COLO668 (cell line): ENCODE measurements around the gene GANC.

Experiments used
- DNase-seq: peaks from one replicate; lab custom pipeline; 2025; ENCODE audit not compliant: unreplicated experiment; lab: John Stamatoyannopoulos, UW

The GANC gene

DNA sequence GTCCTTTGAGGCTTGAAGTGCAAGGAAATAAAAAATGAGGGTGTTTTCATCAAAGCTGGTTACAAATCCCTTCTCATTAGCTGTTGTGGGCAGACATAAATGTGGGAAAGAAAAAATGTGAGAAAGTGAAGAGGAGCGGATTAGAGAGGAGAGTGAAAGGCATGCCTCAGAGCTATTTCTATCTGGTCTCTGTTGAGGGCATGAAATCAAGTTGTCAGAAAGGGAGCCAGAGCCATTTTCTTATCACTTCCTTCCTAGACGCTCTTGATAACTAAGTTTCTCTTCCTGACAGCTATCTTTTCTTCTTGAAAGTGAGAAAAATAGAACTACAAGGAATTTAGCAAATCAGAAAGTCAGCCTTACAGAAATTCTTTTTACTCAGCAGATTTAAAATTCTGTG, 65.5 kb downstream of the GANC start:
- no peak for DNase-seq

DNA sequence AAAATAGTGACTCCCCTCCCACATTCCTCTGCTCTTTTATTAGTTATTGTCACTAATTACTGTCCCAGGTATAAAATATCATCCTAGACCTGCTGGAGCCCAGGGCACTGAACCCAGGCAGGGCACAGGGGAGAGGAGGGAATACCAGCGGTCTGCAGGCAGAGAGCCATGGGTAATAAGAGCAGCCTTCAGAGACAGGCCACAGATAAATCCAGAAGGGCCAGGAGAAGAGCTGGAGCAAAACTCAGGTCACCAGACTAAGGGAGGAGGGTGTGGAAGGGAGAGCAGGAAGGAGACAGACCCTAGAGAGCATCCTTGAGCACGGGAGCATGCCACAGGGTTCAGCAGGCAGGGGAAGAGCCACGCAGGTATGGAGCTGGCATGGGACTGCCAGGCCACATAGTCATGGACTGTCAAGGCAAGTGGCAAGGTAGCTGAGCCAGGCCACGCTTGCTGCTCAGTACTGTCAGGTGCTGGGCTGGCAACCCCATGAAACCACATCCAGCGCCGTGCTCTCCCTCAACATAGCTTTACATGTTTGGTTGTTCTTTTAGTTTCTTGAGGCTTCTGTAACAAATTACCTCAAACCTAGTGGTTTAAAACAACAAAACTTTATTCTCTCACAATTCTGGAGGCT, 70.7 kb downstream of the GANC start:
- DNase-seq = no peak

DNA sequence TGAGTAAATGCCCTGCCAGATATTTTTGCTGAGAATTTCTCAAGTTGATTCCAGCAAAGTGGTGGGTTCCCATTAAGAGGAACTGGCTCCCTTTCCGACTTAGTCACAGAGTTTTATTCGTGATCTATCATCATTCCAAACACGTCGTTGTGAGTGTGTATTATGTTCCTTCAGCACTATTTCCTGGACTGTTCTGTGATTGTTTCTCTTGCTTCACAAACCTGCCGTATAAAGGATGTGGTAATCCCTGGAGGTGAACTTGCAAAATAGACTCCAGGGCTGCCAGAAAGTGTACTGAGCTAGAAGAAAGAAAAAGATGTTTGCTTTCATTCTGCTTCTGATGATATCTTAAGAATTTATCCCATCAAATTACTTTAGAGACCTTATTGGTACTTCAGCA, 71.8 kb downstream of the GANC start:
- DNase-seq = no peak

DNA sequence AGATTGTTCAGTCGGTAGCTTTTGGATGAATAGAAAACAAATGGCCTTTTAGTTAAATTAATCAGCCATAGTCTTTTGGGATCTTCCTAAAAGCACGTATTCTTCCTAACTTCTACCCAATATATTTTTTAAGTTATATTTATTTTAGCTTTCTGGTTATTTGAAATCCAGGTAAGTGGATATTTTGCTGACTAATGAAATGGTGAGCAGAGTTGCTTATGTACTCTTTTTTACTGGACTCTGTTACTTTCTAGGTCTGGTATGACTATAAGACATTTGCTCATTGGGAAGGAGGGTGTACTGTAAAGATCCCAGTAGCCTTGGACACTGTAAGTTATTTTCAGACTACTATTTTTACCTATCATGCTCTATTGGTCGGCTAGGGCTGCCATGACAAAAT, 72.5 kb downstream of the GANC start:
- no peak for DNase-seq

DNA sequence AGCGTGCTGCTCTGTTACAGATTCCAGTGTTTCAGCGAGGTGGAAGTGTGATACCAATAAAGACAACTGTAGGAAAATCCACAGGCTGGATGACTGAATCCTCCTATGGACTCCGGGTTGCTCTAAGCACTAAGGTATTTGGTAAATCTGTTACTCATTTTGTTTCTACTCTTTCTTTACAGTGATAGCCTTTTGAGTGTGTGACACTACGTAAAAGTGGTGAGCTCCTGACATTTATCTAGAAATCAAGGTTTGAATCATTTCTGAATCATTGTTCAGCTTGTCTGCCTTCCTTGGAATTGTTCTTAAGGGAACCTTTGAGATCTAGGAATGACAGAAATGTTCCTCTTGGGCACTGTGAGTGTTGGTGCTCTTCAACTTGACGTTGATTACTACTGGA, 75.1 kb downstream of the GANC start:
- DNase-seq = no peak

DNA sequence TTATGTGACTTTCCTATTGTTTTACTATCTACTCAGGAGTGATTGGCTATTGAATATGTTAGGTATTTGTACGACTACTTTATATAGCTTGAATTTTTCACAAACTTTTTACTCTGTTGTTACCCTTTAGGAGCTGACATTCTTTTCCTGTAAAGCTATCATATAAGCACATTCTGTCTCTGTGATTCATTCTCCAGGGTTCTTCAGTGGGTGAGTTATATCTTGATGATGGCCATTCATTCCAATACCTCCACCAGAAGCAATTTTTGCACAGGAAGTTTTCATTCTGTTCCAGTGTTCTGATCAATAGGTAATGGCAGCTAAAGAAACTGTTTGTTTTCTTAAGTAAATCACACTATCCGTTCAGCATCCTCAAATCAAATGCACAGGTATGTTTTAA, 76.2 kb downstream of the GANC start:
- DNase-seq = no peak

DNA sequence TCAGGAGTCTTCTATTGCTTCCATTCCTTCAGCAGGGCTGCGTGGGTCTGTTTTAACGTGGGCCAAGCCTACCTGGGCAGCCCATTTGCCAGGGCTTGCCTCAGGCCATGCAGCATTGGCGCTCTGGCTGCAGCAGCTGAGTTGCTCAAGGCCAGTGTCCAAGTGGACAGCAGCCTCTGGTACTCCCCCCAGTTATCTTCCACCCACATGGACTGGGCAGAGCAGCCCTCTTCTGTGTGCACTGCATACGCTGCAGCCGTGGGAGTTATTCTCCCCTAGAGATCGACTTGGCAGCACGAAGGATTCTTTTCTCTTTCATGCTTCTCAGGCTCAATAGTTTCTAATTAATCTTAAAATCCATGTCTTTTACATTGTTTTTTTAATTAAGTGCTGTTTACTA, 79.4 kb downstream of the GANC start:
- no peak for DNase-seq

DNA sequence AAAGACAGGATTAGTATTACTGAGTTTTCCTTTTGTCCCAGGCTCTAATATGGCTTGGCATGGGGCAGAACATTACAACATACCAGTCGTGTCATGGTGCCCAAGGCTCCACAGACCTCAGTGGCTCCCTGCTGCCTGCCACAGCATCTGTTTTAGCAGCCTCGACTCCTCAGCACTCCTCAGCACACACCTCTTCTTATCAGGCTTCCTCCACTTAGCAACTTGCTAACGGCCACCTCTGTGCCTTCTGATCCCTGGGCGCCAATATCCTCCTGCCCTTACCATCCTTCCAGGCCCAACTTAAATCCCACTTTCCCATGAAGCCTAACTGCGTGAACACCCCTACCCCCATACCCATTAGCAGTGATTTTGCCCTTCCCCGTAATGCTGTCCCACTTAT, 80.1 kb downstream of the GANC start:
- DNase-seq = no peak

DNA sequence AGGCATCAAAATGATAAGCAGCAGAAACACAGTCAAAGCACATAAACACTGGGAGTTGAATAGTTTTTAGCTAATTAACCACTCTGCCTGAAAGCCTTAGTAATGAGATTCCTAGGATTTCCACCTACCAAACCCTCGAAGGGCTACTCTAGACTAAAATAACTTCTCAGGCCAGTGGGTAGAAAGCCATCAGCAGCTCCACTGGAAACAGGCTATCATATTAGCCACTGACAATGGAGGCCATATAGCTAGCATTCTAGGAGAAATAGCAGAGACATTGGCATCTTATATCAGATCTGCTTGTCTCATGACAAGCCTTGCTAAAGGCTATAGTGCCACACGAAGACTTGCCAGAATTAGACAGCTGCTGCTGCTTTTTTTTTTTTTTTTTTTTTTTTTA, 81.8 kb downstream of the GANC start:
- no peak for DNase-seq

DNA sequence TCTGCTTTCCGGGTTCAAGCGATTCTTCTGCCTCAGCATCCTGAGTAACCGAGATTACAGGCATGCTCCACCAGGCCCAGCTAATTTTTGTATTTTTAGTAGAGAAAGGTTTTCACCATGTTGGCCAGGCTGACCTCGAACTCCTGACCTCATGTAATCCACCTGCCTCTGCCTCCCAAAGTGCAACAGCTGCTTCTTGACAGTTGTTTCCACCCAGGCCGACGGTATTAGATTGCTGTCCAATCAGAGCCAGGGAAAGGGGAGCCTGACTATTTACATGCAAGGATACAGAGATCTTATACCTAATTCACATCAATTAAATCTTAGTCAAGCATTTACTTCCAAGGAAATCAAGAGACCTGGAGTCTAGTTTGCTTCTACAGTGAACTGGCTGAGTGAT, 82.3 kb downstream of the GANC start:
- no peak for DNase-seq

DNA sequence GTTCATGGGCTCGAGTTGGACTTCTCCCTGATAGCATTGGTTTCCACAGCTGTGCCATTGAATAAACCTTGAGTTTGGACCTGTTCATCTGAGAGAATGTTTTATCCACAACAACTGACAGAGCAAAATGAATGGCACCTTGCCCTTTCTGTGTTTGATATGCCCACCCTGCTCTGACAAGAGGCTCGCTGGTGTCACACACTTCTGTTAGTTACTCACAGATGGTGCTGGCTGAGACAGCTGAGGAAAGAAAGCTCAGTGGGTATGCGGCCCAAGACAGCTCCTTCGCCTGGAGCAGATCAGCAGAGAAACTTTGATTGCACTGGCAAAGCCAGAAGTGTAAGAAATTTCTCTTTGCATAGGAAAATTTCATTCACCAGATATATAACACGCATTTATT, 83.8 kb downstream of the GANC start:
- DNase-seq = no peak

DNA sequence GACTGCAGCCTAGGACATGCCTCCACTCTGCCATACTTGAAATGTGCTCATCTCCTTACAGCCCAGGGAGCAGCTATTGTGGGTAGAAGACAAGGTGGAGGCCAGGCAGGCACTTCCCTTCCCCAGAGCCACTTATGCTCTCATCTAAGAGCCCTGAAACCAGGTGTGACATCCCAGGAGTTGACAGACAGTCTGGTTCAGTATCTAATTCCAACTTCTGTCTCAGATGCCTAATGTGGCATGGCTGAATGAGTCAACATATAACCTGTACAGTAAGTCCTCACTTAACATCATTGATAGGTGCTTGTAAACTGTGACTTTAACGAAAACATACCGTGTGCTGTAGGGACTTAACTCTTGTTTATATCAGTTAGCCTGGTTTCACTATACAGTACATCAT, 85.1 kb downstream of the GANC start:
- DNase-seq = no peak

DNA sequence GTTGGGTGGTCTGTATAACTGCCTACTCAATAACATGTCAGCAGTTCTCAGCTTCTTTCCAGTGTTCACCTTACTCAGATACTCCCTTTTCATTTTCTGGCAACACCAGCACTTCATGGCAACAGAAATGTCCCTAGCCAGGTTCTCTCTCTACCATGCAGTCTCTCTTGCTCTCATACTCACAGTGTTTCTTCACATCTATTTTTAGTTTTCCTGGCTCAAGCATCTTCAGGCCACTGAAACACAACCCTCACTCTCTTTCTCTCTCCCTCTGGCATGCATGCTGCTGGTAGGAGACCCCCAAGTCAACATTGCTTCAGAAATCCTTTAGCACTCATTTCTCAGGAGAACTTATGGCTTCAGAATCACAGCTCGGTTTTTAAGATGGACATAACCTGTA, 86.2 kb downstream of the GANC start, which contains the start of gene CAPN3:
TSS of gene CAPN3 (plus strand) at position 253 of the 400 bp plus-strand sequence. CDS start 305 bp downstream, outside the sequence.
- no peak for DNase-seq

DNA sequence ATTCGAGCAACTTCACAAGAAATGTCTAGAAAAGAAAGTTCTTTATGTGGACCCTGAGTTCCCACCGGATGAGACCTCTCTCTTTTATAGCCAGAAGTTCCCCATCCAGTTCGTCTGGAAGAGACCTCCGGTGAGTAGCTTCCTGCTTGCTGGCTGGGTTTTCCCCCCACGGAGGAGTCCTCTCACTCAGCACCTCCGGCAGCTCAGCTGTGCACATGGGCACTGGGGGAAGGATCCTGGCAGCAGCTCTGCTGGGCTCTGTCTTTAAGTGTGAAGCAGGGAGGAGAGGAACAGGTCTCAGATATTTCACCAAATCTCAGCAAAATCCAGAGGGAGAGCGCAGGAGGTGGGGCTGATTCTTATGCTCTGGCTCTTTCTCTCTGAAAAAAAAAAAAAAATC, 87.0 kb downstream of the GANC start:
- DNase-seq = no peak

DNA sequence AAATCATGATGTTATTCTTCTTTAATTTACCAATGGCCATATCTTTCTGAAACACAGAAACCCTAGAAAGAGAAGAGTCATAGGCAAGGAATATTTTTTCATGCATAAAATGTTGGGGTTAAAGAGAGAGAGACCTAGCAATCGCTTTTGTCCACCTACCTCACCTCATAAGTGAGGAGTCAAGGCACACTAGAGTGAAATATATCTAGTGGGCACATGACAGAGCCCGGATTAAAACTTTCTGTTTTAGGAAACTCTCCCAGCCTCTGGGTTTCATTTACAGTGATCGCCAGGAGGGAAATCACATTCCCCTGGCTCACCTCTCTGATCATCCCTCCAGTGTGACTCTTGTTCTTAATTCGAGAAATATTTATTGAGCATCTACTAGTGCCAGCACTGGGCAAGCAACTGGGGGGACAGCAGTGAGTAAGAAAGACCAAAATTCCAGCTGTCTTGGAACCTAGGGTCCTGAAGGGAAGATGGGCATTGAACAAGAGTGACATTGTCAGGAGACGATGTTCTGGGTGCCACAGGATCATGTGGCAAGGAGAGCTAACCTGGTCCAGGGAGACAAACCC, 87.6 kb downstream of the GANC start:
- DNase-seq = no peak

DNA sequence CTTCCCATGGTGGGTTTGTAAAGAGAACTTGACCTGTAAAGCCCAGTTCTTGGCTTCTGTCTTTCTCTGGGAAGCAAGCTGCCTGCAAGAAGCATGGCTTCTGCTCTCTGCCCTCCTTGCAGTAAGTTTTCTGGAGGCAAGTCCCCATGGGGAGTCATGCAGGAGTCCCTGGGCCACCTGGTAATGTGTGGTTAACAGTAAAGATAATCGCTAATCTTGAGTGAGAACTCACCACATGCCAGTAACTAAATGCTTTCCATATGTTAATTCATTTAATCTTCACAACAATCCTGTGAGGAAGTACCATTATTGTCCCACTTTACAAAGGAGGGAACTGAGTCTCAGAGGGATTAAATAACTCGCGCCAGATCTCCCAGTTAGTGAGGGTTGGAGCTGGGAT, 90.5 kb downstream of the GANC start:
- DNase-seq = no peak

DNA sequence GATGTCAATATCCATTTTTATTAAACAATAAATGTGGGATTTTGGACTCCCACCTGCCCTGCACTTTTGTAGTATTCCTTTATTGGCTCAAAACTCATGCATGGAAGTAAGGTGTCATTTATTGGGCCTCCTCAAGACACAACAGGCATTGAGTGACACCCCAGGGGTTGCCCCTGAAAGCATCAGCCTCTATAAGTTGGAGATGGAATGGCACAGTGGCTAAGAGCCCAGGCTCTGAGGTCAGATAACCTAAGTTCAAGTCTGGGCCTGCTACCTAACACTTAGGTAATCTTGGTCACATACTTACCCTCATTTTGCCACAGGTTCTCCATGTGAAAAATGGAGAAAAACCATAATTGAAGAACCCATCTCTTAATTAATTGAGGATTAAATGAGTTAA, 90.9 kb downstream of the GANC start:
- DNase-seq = no peak

DNA sequence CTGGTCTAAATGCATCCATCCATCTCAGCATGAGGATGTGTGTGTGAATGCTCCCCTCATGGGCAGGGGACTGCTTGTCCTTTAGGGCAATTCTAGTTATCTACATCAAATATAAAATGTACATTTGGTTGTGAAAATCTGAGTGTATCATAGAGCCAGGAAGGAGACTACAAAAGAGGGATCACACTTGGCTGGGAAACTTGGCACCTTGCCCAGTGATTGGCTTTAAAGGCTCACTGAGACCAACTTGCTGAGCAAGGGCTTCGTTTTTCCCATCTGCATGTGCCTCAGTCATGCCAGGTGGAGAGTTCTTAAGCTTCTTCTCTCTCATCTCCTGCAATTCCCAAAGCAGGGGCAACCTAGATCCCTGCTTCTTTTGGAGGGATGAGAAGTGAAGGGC, 91.5 kb downstream of the GANC start:
- DNase-seq = no peak

DNA sequence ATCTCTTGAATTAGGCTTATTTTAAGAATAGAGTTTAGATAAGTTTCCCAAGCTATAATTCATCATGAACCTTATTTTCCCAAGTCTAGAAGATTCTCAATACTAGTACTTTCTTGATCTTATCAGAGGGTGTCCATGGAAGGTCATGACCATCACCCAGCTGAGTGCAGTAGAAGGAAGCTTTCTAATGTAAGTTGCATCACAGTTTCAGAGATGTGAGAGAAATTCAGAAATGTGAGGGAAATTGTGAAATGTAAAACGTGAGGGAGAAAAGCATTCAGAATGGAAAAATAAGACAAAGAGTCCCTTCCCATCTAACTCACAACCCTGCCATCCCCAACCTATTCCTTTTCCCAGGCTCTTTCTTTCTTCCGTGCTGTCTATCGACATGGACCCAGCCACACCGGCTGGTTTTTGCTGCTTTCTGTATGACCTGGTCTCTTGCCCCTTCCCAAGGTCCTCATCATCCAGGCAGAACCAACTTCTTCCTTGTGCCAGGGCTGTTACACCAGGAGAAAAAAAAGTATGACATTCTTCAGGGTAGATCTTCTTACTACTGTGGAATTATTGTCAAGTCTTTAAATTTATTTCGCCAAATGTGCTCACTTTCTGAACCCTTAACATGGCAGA, 93.0 kb downstream of the GANC start:
- no peak for DNase-seq

DNA sequence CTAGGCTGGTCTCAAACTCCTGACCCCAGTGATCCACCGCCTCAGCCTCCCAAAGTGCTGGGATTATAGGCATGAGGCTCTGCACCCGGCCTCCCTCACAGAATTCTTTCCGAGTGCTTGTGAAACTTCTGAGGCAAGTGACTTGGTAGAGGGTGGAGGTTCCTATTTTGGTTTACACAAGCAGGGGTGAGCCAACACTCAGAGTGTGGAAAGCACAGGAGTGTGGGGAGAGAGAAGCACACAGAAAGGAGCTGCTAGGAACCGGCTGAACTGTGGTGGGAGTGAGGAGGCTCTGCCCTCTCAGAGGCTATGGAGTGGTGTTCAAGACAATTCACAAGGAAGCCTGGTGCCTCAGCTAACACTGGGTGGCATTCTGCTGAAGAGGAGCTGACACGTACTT, 94.0 kb downstream of the GANC start:
- DNase-seq = no peak

DNA sequence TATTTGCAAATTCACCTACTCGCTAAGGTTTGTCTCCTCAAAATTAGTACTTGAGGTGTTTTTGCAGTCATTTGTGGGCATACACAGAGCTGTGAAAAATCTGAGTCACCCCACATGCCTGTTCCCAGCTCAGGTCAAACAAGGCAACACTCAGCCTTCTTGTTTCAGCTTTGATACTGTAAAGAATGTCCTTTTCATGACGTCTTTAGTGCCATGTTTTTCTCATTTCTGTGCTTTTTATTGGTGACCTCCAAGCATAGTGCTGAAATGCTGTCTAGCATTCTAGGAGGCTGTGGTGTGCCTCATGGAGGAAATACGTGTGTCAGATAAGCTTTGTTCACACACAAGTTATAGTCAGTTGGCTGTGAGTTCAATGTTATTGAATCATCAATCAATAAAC, 95.1 kb downstream of the GANC start:
- no peak for DNase-seq

DNA sequence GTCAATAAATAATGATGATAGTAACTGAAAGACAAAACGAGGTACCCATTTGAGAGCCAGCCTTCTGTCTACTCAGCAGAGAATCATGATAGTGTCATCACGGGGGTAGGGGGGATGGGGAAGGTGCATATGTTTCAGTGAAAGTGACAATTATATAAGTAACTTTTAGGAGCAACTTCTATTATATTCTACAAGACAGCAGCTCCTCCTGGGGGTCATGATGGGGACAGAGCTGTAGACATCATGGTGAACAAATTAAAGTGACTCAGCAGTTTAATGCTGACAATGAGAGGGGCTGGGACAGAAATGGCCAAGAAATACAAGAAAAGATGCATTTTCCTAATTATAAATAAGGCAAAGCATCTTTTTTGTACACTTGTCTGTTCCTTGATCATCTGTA, 98.1 kb downstream of the GANC start:
- DNase-seq = no peak

DNA sequence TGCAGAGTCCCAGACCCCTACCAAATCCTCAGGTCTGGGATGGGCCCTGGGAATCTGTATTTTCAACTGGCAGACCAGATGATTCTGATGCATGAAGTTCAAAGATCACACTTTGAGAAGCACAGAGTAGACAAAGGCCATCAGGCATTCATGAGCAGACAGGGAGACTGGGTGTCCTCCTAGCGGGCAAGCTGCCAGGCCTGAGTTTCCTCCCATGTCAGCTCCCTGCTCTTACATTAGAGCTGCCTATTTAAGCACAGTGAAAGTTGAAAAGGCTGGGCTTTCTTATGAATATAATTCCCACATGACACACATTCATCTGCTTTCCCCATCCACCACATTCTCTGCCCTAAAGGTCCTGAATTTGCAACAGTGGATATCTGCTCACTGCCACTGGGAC, 100.3 kb downstream of the GANC start:
- no peak for DNase-seq
